Left ventricle myocardium inferior (tissue), 1 donor: Measurements from ENCODE around the gene PALM2AKAP2. TPM values are rescaled to one million over a fixed set of nuclear protein-coding genes. Genes with fewer than 3 reads are reported as not detected.
A peak's percentile ranks its signal among the peaks of the same experiment; 100 is the strongest.

ENCODE experiments used
- DNase-seq: peaks from one replicate; pipeline ENCODE4 v3.0.0-alpha.2; 2020
- H3K27ac ChIP-seq: fragments of 200-600 bp; replicated peaks from 2 replicates; pipeline ENCODE4 v1.8.0; 2021
- H3K27me3 ChIP-seq: fragments of 200-600 bp; 2 replicates; pipeline ENCODE4 v1.8.0; 2021; ENCODE audit warnings: low read depth
- H3K36me3 ChIP-seq: fragments of 200-600 bp; 2 replicates; pipeline ENCODE4 v1.8.0; 2021
- H3K4me1 ChIP-seq: fragments of 200-600 bp; 2 replicates; pipeline ENCODE4 v1.8.0; 2021
- H3K4me3 ChIP-seq: fragments of 200-600 bp; 2 replicates; pipeline ENCODE4 v1.8.0; 2021; ENCODE audit warnings: mild to moderate bottlenecking, moderate library complexity
- H3K9me3 ChIP-seq: fragments of 200-600 bp; replicated peaks from 2 replicates; pipeline ENCODE4 v1.8.0; 2021
- intact Hi-C: fragments of 100-400 bp; cut with micrococcal nuclease; formaldehyde crosslinking; loops from one replicate; pipeline ENCODE4 v1.11.0; 2022
- total RNA-seq: library from RNA; stranded (reverse); fragmentation: NEBNext Ultra II Directional; extraction: Animal tissue kit (Norgen Biotek cat#: 25700); gene quantifications from one replicate; pipeline ENCODE4 v1.2.1, GENCODE V29; 2021
- TF ChIP-seq, protein P1 (sequence below): fragments of 200-600 bp; IDR thresholded peaks from 2 replicates; pipeline ENCODE4 v1.8.0; 2021; ENCODE audit warnings: antibody characterized with exemption, mild to moderate bottlenecking, borderline replicate concordance
- donor health status: DM: no; HTN: yes; CAD: no; lungs with severe emphysema.

PALM2AKAP2 gene
- total RNA-seq, 1 donor from 2014 or later, result 90.2 TPM

DNA sequence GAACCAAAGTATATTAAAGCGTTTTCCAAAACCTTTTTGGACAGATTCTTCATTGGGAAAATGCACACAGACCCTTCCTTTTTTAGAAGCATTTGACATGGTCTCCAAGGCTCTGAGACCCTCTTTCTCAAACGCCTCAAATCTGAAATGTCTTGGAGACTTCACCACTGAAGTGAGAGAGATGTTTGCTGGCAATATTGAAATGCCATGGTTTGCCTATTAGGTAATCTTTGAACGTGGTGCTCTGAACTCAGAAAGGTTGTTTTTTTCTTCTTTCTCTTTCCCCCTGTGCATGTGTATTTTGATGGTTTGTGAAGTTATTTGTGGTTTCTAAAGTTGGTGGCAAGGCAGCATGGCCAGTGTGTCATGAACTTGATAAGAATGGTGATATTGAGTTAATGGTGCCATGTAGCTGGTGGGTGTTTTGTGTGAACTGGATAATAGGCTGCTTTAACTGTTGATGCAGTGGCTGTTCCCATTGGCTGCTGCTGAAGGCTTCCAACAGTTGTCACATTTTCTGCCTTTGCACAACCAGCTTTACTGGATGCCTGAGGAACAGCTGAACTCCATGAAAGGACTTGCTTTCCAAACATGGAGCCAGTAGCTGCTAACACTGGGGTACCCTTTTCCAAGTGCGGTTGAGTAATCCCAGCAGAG, 1.7 kb downstream of the PALM2AKAP2 start:
- peak overlapping the region; percentile 84 for H3K27ac ChIP-seq
- peaks cover 40% of the 10 kb centered on the region for H3K4me1 ChIP-seq
- peaks cover 17% of the 10 kb centered on the region for H3K27me3 ChIP-seq
- intact Hi-C loops, result no loop called here
- TF ChIP-seq, protein P1, sequence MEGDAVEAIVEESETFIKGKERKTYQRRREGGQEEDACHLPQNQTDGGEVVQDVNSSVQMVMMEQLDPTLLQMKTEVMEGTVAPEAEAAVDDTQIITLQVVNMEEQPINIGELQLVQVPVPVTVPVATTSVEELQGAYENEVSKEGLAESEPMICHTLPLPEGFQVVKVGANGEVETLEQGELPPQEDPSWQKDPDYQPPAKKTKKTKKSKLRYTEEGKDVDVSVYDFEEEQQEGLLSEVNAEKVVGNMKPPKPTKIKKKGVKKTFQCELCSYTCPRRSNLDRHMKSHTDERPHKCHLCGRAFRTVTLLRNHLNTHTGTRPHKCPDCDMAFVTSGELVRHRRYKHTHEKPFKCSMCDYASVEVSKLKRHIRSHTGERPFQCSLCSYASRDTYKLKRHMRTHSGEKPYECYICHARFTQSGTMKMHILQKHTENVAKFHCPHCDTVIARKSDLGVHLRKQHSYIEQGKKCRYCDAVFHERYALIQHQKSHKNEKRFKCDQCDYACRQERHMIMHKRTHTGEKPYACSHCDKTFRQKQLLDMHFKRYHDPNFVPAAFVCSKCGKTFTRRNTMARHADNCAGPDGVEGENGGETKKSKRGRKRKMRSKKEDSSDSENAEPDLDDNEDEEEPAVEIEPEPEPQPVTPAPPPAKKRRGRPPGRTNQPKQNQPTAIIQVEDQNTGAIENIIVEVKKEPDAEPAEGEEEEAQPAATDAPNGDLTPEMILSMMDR, result no peak
- H3K9me3 ChIP-seq, result no peaks in the 10 kb centered on the region
- no peak for DNase-seq
- H3K36me3 ChIP-seq, result no peaks in the 10 kb centered on the region
- peak overlapping the region; percentile 83 for H3K4me3 ChIP-seq

DNA sequence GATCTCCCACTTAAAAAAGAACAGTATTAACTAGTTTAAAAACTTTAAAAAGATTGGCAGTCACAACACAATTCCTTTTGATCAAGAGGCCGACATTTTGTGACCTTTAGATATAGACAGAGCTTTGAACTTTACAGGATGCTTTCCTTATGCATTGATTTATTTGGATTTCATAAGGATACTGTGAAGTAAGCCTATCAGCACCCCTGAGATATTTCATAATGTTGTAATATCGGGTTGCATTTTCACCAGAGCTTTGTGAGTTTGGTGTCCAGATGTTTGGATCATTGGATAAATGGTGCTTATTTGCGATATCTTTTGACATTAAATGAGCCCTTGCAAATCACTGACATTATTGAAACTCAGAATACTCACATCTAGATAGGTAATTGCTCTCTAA, 7.7 kb downstream of the PALM2AKAP2 start:
- no peak for DNase-seq
- Histone ChIP-seq H3K27ac (no peak overlapping the region), H3K9me3 (no peaks in the 10 kb centered on the region), H3K4me1 (peaks cover 61% of the 10 kb centered on the region), H3K27me3 (no peaks in the 10 kb centered on the region), H3K4me3 (no peak overlapping the region), H3K36me3 (no peaks in the 10 kb centered on the region)
- TF ChIP-seq, protein P1, result no peak
- intact Hi-C loops, result no loop called here

DNA sequence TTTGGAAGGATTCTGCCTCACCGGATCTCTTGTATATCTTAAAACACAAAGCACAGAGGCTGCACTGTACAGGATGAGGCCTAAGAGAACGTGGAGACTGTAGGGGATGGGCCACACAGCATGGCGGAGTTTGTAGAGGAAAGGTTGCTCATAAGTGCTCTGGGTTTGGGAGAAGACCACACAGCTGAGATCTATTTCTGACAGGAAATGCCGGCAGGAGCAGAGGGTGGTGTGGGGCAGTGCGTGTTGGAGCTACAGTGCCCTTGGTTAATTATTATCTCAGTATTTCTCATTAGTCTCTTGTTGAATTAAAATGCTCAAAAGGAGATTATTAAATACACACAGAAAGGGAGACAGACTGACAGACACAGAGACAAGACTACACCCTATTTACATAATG, 9.6 kb downstream of the PALM2AKAP2 start:
- no peaks in the 10 kb centered on the region for H3K9me3 ChIP-seq
- peak overlapping the region; percentile 15 for H3K27ac ChIP-seq
- peaks cover 69% of the 10 kb centered on the region for H3K4me1 ChIP-seq
- H3K36me3 ChIP-seq, result no peaks in the 10 kb centered on the region
- TF ChIP-seq, protein P1, result no peak
- H3K27me3 ChIP-seq, result no peaks in the 10 kb centered on the region
- intact Hi-C loops, result no loop called here
- no peak for DNase-seq
- H3K4me3 ChIP-seq, result no peak overlapping the region

DNA sequence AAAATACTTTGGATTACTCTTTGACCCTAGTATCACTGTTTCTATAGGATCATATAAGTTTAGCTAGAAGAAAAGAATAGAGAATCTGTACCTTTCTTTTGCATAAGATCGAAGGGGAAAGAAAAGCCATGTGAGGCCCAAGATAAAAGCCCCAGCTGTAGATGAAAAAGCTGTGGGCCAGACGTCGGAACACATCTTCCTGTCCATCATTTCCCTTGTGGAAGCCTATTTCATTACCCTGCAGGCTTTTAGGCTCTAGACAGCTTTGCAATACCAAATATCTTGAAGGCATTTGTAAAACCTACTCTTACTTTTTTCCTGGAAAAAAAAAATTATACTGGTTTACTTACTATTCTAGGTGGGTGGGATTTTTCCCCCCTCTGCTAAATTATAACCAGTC, 10.0 kb downstream of the PALM2AKAP2 start:
- DNase-seq, result no peak
- TF ChIP-seq, protein P1, result no peak
- intact Hi-C loops, result no loop called here
- Histone ChIP-seq H3K4me3 (no peak overlapping the region), H3K36me3 (no peaks in the 10 kb centered on the region), H3K4me1 (peaks cover 73% of the 10 kb centered on the region), H3K27ac (peak overlapping the region; percentile 15), H3K27me3 (no peaks in the 10 kb centered on the region), H3K9me3 (no peaks in the 10 kb centered on the region)

DNA sequence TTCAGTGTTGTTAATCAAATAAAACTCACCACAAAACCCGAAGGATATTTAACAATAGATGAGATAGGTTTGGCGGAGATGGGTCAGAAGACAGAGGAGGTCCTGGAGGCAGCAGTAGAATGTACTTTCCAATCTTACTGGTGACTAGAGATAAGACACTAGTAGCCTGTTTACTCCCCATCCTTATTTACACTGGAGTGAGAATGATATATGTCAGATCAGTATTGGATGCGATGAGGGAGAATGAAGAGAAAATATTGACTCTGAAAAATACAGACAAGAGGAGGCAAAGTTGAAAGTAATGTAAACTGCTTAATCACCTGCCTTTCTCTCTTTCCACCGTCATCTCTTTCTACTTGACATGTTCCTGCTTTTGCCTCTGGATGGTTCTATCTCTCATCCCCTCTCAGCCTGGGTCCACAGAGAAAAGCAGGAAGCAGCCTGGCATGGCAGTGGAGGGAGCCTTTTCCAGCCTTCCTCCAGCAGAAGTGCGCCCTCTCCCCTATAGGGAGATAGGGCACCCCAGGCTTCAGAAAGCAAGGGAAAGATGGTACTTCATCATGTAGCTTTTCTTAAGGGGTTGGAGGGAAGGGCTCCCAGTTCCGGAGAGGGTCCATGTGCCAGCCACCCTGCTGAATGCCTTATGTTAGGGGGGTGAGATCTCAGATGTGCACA, 11.1 kb downstream of the PALM2AKAP2 start:
- peaks cover 85% of the 10 kb centered on the region for H3K4me1 ChIP-seq
- no peaks in the 10 kb centered on the region for H3K36me3 ChIP-seq
- TF ChIP-seq, protein P1, result no peak
- intact Hi-C loops, result no loop called here
- no peak overlapping the region for H3K4me3 ChIP-seq
- no peaks in the 10 kb centered on the region for H3K27me3 ChIP-seq
- DNase-seq, result no peak
- no peak overlapping the region for H3K27ac ChIP-seq
- H3K9me3 ChIP-seq, result no peaks in the 10 kb centered on the region
